Activated gamma-delta T cell (primary cell): Measurements from ENCODE around the gene MORN3.

Source experiments
- DNase-seq: peaks from one replicate; lab custom pipeline; 2025; lab: John Stamatoyannopoulos, UW

MORN3 gene

GRCh38 chr12:121602766-121603165 lies 66.7 kb downstream of the MORN3 start:
- DNase-seq: no peak

- DNase-seq: no peak
Measured at GRCh38 chr12:121600702-121601336, 68.6 kb downstream of the MORN3 start.
